KOPT-K1 (cell line): ENCODE measurements around the gene SMIM24.
"Not testable (repeated sequence)": the region's sequence is repeated elsewhere in the genome, so short reads cannot be mapped to it uniquely, and the experiment has no call there.

Experiments
- H3K27ac ChIP-seq: fragments of 200-600 bp; sonication (generic); 2 replicates; pipeline ENCODE4 v1.5.1; 2016; ENCODE audit warnings: antibody characterized with exemption, mild to moderate bottlenecking, low read depth, low read length; ENCODE audit not compliant: poor library complexity, severe bottlenecking
- H3K36me3 ChIP-seq: fragments of 200-600 bp; sonication (generic); 2 replicates; pipeline ENCODE4 v1.5.1; 2017; ENCODE audit warnings: antibody characterized with exemption, mild to moderate bottlenecking, low read length, moderate library complexity; ENCODE audit not compliant: insufficient read depth
- H3K9me3 ChIP-seq: fragments of 200-600 bp; sonication (generic); 2 replicates; pipeline ENCODE4 v1.5.1; 2017; ENCODE audit warnings: antibody characterized with exemption, low read length, mild to moderate bottlenecking; ENCODE audit not compliant: insufficient read depth, poor library complexity, severe bottlenecking

SMIM24 gene

DNA sequence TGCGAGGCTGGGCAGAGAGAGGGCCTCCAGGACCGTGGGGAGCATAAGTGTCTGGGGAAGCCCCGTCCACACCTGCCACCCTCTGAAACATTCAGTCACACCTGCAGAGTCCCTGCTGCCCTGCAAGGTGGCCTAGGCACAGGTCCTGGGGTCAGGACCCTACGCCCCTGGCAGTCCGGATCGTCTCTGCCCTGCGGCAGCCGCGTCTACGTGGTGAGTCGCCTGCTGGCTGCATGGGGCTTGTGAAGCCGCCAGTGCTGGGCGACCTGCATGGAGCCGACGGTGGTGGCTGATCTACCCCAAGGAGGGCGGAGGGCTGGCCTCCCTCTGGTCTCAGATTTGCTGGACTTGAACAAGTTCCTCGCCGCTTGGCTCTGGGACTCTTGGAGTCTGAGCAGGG, 38.8 kb upstream of the SMIM24 start:
- Histone ChIP-seq H3K27ac (no peak overlapping the region), H3K36me3 (peaks cover 79% of the 10 kb centered on the region), H3K9me3 (no peaks in the 10 kb centered on the region)

GRCh38 chr19:3518659-3519058, 38.3 kb upstream of the SMIM24 start:
- H3K9me3 ChIP-seq = no peaks in the 10 kb centered on the region
- peaks cover 79% of the 10 kb centered on the region for H3K36me3 ChIP-seq
- H3K27ac ChIP-seq = no peak overlapping the region

DNA sequence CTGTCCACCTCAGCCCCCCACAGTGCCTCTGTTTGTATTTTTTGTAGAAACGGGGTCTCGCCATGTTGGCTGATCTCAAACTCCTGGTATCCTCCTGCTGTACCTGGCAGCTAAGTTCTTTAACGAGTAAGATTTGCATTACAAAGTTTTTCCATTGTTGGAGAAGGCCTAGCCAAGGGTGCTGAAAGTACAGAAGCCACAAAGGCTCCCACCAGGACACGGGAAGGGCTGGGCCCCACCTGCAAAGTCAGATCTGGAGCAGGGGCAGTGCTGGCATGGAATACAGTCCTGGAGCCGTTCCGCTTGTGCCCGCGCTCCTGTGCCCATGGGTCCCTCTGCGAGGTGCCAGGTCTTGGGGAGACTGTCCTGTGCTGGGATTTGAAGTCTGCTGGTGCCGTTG, 37.9 kb upstream of the SMIM24 start:
- H3K36me3 ChIP-seq = peaks cover 79% of the 10 kb centered on the region
- no peaks in the 10 kb centered on the region for H3K9me3 ChIP-seq
- no peak overlapping the region for H3K27ac ChIP-seq

GRCh38 chr19:3517638-3518037, 37.3 kb upstream of the SMIM24 start:
- Histone ChIP-seq H3K9me3 (no peaks in the 10 kb centered on the region), H3K27ac (no peak overlapping the region), H3K36me3 (peaks cover 79% of the 10 kb centered on the region)

- H3K9me3 ChIP-seq = no peaks in the 10 kb centered on the region
- H3K27ac ChIP-seq = no peak overlapping the region
- peaks cover 79% of the 10 kb centered on the region for H3K36me3 ChIP-seq
Measured at GRCh38 chr19:3516675-3517207, 36.4 kb upstream of the SMIM24 start.

GRCh38 chr19:3515891-3516422, 35.6 kb upstream of the SMIM24 start:
- Histone ChIP-seq H3K27ac (no peak overlapping the region), H3K36me3 (peaks cover 79% of the 10 kb centered on the region), H3K9me3 (no peaks in the 10 kb centered on the region)

GRCh38 chr19:3514930-3515329, 34.6 kb upstream of the SMIM24 start:
- Histone ChIP-seq H3K27ac (no peak overlapping the region), H3K36me3 (peaks cover 79% of the 10 kb centered on the region), H3K9me3 (no peaks in the 10 kb centered on the region)

DNA sequence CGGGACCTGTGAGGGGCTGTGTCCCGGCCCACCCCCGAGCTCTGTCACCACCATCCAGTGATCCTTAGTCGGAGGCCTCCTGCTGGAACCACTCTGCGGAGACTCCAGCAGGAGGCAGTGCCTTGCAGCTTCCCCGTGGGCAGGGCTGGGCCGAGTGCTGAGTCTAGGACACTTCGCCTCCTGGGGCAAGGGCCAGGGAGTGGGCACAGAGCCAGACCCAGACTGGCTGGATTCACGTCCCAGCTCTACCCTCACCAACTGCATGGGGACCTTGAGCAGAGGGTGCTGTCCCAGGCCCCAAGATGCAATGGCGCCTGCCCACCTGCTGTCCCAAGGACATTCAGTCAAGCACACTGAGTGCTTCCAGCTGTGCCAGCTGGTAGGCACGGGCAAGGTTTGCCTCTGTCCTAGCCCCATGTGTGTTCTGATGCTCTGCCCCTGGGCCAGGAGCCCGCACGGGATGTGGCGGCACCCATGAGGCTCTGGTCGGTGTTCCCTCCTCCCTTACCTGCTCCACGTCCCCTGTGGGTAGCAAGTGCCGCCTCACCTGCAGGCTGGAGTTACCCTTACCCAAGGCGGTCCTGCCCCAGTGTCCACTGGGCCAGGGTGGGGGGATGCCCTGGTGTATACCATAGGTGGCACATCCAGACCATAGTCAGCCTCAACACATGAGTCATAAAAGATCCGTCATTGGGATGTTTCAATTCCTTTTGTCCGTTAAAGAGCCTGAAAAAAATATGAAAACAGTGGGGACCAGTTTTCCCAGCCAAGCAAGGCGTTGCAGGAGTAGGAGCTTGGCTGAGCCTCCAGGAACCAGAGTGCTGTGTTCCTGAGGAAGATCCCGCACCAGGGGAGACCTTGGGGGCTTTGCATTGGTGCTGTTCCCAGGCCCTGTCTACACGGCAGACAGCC, 33.2 kb upstream of the SMIM24 start:
- Histone ChIP-seq H3K27ac (no peak overlapping the region), H3K9me3 (no peaks in the 10 kb centered on the region), H3K36me3 (peaks cover 79% of the 10 kb centered on the region)

GRCh38 chr19:3512562-3513228, 32.4 kb upstream of the SMIM24 start:
- Histone ChIP-seq H3K27ac (no peak overlapping the region), H3K9me3 (no peaks in the 10 kb centered on the region), H3K36me3 (peaks cover 76% of the 10 kb centered on the region)

DNA sequence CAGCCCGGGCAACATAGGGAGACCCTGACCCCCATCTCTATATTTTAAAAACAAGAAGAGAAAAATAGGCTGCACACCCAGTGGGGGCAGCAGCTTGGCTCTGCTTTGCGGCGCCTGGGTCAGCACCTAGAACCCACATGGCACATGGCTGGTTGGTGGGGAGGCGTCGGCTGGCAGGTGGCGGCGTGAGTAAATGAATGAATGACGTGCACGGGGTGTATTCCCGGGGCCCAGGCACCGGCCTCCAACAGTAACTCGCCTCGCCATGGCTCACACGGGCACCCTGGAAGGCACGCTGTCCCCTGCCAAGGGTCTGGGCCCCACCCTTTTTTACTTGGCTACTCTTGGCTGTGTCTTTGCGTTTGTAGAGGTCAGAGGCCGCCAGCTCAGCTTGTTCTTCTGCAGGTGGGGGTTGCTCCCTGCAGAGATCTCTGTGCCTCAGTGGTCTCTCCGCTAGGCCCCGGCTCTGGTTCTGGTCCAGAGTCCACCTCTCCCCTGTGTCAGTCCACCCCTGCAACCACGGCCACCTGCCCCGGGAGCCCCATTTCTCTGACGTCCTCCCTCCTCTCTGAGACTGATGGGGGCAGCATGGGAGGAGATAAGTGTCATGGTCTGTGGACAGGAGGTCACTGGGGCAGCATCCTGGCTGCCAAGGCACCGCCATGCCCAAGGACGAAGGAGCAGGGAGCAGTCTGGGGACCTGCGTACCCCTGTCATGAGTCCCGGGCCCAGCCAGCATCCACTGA, 31.4 kb upstream of the SMIM24 start:
- H3K27ac ChIP-seq = no peak overlapping the region
- H3K9me3 ChIP-seq = no peaks in the 10 kb centered on the region
- H3K36me3 ChIP-seq = peaks cover 80% of the 10 kb centered on the region

- H3K36me3 ChIP-seq = peaks cover 71% of the 10 kb centered on the region
- no peak overlapping the region for H3K27ac ChIP-seq
- H3K9me3 ChIP-seq = no peaks in the 10 kb centered on the region
Measured at GRCh38 chr19:3510727-3511126, 30.4 kb upstream of the SMIM24 start.

- Histone ChIP-seq H3K9me3 (no peaks in the 10 kb centered on the region), H3K27ac (no peak overlapping the region), H3K36me3 (peaks cover 67% of the 10 kb centered on the region)
Measured at GRCh38 chr19:3509566-3509989, 29.3 kb upstream of the SMIM24 start.

- H3K27ac ChIP-seq = no peak overlapping the region
- no peaks in the 10 kb centered on the region for H3K9me3 ChIP-seq
- peaks cover 65% of the 10 kb centered on the region for H3K36me3 ChIP-seq
Measured at GRCh38 chr19:3508771-3509535, 28.6 kb upstream of the SMIM24 start.

DNA sequence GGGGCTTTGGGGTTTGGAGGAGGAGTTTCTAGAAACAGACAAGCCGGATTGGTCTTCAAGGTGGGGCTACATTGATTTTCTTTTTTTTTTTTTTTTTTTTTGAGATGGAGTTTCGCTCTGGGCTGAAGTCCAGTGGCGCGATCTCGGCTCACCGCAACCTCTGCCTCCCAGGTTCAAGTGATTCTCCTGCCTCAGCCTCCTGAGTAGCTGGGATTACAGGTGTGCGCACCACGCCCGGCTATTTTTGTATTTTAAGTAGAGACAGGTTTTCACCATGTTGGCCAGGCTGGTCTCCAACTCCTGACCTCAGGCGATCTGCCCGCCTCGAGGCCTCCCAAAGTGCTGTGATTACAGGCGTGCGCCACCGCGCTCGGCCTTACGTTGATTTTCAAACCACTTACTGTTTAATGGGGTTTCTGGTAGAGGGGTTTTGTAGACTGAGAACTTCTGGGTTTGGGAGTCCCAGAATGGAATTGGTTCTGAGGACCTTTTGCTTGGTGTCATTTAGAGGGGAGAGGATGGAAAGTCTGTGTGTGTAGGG, 27.9 kb upstream of the SMIM24 start:
- H3K36me3 ChIP-seq = peaks cover 57% of the 10 kb centered on the region
- H3K27ac ChIP-seq, H3K9me3 ChIP-seq: not testable (repeated sequence)
